GM13976 (cell line): ENCODE data around the gene GJB6.

ENCODE experiments used
- DNase-seq: peaks from one replicate; pipeline ENCODE4 v3.0.0; 2012; ENCODE audit warnings: low spot score
- CTCF ChIP-seq: IDR thresholded peaks from 2 replicates; pipeline ENCODE4 v1.5.1; 2012; ENCODE audit warnings: borderline replicate concordance, mild to moderate bottlenecking; ENCODE audit not compliant: insufficient read depth; ENCODE audit errors: extremely low read depth, missing control alignments, control extremely low read depth
- in situ Hi-C: fragments of 300-500 bp; cut with MboI; formaldehyde crosslinking; loops from one replicate; pipeline ENCODE4 v1.12.0; 2022; ENCODE audit warnings: low sequenced_read_pairs, mixed read lengths, inconsistent platforms; ENCODE audit not compliant: unreplicated experiment

GJB6 gene

DNA sequence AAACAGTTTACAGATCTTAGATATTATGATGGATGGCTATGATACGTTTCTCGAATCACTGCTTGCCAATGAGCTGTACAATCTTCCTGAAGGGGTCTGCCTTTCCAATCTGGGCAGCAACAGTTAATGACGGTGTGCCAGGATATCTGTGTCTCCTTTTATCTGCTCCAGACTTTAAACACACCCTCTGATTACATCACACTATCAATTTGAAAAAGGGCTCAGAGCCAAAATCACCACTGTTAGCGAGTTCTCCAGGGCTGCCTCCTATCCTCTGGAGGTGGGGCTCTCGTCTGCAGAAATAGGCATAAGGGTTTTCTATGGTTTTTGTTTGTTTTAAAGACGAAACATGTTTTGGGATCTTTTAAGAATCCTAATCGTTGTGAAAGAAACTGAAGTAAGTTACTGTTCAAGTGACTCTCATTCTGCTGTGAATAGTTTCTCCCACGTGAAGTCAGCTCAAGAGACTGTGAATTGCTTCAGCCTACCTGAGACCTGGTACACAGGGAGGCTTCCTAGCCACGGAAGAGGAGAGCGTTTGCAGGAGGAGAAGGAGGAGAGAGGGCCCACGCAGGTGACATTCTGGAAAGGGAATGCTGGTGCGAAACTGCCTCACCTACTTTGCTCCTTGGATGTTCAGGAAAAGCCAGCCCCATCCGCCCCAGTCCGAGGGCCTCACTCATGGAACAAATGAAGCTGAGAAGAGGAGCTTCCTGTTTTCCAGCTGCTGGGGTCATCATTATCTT lies 56.0 kb downstream of the GJB6 start:
- DNase-seq: no peak
- no peak for TF ChIP-seq CTCF
- in situ Hi-C loops: loop anchor here (25.0 kb wide), 3 partner anchors 536 to 736 kb away; partner anchors contain the start of genes IL17D and XPO4

GRCh38 chr13:20175406-20175794 lies 56.7 kb downstream of the GJB6 start:
- in situ Hi-C loops: loop anchor here (25.0 kb wide), 3 partner anchors 537 to 737 kb away; partner anchors contain the start of genes IL17D and XPO4
- no peak for DNase-seq
- TF ChIP-seq CTCF: no peak

DNA sequence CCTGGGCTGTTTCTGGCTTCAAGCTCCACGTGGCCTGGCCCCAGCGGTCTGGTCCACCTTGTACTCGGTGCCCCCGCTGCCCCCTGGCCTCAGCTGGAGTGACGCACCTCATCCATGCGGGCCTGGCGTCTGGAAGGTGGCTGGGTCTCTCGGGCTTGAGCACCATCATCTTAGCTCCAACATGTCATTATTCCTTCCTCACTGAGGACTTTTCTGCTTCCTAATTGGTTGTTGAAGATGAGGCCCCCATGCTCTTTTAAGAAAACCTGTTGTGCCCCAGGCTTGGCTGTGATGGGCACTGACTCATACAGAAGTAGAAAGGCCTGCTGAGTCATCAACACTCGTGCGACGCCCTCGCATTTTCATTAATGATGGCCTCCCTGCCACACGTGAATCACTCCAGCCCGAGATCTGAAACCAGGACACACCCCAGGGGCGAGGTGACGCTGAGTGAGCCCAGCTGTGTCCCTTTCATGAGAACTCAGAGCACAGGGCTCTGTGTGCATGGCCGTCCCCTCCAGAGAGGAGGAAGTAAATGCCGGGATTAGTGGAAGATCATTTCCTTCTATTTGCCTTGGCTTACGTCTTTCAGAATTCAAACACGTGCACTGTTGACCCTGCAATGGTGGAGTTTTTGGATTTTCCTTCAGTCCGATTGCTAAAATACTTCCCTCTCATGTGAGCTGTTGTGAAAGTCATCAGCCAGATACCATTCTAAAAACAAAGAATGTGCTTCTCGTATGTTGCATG lies 57.3 kb downstream of the GJB6 start:
- in situ Hi-C loops: loop anchor here (25.0 kb wide), 5 partner anchors 188 to 737 kb away; partner anchors contain the start of genes IL17D and XPO4
- DNase-seq: peak; percentile 72
- no peak for TF ChIP-seq CTCF

DNA sequence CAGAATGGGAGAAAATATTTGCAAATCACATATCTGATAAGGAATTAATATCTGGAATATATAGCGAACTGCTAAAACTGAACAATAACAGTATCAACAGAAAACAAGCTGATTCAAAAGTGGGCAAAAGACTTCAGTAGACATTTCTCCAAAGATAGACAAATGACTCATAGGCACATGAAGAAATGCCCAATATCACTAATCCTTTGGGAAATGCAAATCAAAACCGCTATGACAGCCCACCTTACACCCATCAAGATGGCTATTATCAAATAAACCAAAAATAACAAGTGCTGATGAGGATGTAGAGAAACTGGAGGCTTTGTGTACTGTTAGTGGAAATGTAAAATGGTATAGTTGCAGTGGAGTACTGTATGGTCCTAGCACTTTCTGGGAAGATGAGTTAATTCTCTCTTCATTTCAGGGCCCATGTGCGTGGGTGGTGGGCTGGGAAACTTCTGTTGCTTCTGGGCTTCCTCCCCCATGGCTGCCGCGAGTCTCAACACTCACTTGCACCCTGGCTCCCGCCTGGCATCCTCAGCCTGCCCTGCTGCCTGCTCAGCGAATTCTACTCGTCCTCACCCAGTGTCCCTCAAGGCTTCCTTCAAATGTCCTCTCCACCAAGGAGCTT lies 58.9 kb downstream of the GJB6 start:
- DNase-seq: no peak
- in situ Hi-C loops: loop anchor here (25.0 kb wide), 2 partner anchors 186 to 436 kb away; no protein-coding TSS in a partner anchor
- TF ChIP-seq CTCF: no peak
